Measurements from ENCODE around the gene C1QTNF5.
"Not testable (repeated sequence)": the region's sequence is repeated elsewhere in the genome, so short reads cannot be mapped to it uniquely, and the experiment has no call there.

The C1QTNF5 gene

DNA sequence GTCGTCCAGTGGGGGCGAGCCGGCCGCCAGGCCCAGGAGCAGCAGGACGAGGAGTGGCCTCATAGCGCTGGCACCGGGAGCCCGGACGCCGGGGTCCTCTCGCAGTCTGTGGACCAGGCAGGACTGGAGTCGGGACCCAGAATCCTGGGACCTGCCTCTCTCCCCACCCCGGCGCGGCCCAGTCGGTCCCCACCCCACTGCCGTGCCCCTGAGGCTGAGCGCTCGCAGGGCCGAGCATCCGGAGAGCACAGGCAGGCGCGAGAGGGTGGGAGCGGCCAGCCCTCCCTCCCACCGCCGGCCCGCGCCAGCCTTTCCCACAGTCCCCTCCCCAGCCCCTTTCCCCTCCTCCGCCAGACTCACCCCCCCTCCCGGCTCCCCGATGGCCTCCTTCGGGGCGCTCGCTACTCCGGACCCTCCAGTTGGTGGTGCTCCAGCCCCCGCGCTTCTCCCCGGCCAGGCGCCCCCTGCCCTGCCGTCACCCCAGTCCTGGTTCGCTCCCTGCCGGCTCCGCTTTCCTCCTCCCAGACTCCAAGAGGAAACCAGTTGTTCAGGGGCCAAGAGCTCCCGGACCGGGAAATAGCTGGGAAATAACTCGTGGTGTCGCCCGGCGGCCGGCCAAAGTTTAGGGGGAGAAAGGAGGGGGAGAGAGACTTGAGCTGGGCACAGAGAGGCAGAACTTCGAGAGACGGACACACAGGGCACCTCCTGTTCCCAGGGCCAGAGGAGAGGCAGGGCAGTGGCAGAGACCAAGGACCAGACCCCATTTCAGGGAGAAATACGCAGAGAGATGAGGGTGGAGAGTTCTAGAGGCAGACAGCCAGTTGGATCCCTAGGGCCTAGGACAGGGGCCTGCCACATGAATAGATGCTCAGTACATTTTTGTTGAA, at the start of gene C1QTNF5:
Gene C1QTNF5 (minus strand): TSS at position 549 of the 887 bp plus-strand sequence. CDS start 486 bp downstream, at position 63.
- DNase-seq: peak in 38 of 56 donors; percentile 43 to 79 (median 66)

DNA sequence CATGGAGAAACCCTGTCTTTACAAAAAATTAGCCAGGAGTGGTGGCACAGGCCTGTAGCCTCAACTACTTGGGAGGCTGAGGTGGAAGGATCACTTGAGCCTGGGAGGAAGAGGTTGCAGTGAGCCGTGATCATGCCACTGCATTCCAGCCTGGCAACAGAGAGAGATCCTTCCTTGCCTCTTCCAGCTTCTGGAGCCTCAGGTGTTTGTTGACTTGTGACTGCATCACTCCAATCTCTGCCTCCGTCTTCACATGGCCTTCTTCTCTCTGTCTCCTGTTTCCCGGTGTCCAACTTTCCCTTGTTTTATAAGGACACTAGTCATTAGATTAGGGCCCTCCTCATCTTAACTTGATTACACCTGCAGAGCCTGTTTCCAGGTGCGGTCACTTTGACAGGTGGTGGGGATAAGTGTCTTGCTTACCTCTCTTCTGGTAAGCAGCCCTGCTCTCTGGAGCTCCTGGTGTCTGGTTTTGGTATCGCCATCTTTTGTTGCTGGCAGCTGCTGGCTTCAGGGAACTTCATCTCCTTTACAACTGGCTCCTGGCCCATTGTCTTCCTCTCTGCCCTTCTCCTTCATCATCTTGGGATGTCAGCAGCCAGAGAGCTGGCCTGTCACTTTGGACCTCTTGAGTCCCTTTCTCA, 49.0 kb upstream of the C1QTNF5 start:
- DNase-seq: no peak

DNA sequence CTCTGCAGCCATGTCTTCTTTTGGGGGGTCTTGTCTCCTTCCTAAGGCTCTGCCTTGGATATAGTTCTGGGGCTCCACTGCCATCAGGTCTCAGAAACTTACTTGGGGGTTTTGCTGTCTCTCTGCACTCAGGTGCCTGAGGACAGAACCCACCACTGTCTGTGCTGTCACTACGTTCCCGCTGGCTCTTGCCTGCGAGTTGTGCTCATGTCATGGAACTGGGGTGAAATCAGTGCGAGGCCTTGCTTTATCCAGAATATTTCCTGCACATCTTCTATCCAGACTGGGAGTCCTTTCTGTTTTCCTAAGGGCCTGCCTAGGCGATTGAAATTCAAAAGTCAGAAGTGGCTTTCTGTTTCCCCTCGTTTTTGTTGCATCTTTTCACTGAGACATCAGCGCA, 47.4 kb upstream of the C1QTNF5 start:
- DNase-seq: no peak

DNA sequence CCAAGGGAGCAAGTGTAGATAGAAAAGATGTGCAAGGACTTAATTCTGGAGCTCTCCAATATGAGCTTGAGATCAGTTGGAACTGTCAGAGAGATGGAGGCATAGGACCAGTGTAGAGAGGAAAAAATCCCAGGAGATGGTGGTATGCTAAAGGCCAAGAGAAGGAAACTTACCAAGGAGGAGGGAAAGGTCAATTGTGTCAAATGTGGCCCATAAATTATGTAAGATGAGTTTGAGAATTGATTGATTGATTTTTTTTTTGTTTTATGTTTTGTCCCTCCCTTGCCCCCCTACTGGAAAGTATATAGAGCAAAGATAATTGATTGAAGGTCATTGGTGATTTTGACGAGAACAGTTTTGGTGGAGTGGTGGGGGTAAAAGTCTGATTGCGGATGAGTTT, 43.6 kb upstream of the C1QTNF5 start:
- DNase-seq: no peak

GRCh38 chr11:119382513-119382912, 41.8 kb upstream of the C1QTNF5 start:
- not testable (repeated sequence) for DNase-seq

GRCh38 chr11:119382101-119382500, 41.4 kb upstream of the C1QTNF5 start:
- no peak for DNase-seq

GRCh38 chr11:119381181-119381988, 40.7 kb upstream of the C1QTNF5 start, which contains the start of gene USP2:
USP2 (minus strand) TSS chr11:119381690; CDS start chr11:119373480, 8,210 bp downstream.
- DNase-seq: peak in 55 of 56 donors; percentile 81 to 99 (median 96)

DNA sequence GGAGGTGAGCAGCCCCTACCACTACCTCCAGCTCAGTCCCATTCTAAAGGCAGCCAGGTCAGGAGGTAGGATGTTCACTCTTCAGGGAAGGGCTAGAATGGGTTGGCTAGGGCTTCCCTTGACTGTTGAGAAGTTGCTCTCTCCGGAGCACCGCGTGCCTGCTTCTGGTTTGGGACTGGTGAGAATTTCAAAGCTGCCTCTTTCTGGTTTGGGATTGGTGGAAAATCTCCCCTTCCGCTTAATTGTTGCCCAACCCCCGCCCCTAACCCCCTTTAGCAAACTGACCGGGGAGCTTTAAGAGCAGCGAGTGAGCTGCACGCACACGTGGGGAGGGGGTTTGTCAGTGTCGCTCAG, 40.1 kb upstream of the C1QTNF5 start:
- DNase-seq: no peak

DNA sequence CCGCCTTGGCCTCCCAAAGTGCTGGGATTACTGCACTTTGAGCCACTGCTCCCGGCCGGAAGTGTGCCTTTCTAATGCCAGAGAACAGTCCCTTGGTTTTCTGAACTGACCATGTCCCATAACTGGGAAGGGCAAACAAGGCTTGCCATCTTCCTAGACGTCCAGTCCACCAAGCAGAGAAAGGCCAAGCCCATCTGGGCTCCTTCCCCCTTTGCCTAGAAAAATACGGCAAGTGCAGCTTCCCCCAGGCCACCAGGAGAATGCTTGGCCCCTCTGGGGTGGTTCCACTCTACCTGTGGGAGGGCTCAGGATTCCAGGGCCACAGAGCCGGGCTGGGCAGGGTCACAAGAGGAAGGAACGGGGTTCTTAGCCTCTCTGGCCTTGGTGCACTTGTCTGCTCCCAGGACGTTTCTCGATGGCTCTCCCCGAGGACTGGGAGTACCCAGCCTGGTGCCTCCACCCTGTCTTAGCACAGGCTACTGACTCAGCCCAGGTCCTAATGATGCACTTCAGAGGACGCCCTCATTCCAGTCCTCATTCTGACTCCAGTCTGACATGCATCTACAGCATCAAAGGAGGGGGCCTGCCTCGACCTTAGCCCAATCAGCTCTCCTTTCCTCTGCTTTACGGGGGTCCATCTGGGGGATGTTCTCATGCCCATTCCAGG, 39.6 kb upstream of the C1QTNF5 start:
- DNase-seq: no peak

GRCh38 chr11:119378851-119379465, 38.3 kb upstream of the C1QTNF5 start:
- DNase-seq: no peak

GRCh38 chr11:119377961-119378667, 37.4 kb upstream of the C1QTNF5 start:
- no peak for DNase-seq

GRCh38 chr11:119377112-119377901, 36.6 kb upstream of the C1QTNF5 start:
- DNase-seq: peak in 1 of 56 donors; percentile 42

GRCh38 chr11:119376197-119376847, 35.6 kb upstream of the C1QTNF5 start:
- DNase-seq: peak in 55 of 56 donors; percentile 68 to 97 (median 91)

DNA sequence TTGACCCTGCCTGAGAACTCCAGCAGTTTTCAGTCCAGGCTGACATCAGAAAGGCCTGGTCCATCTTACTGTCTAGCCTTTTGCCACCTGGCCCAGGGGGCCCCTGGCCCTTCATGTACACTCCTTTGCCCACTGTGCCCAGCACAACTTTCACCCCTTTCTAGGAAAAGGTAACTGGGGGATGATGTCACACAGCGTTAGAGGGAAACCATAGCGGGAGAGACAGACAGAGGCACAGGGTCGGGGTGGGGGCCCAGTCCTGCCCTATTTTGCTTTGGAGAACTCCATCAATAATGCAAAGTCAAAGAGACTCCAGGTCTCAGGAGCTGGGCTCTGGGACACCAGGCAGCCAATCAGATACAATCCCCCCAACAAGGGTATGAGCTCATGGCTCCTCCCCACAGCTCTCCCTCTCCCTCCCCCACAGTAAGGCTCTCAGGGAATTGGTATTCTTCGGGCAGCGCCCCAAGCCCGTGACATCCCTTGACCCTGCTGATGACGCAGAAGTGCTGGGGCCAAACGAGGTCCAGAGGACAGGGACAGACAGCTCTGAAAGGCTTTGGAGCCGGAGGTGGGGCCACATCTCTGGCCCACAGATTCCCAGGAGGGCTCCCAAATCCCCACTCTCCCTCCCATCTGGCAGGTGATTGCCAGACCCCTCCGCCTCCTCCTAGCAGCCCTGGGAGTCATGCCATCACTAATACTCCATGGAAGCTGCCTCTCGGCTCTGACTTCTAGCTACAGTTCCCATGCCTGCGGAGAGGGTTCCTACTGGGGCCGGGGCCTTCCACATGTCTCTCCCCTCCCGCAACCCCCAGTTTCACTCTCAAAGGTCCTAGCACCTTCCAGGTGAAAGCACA, 34.9 kb upstream of the C1QTNF5 start:
- peak in 50 of 56 donors; percentile 56 to 92 (median 79) for DNase-seq

- DNase-seq: peak in 34 of 56 donors; percentile 43 to 84 (median 70)
These were observed 34.1 kb upstream of the C1QTNF5 start for GRCh38 chr11:119374632-119375336.

- peak in 49 of 56 donors; percentile 37 to 91 (median 72) for DNase-seq
These were observed 33.4 kb upstream of the C1QTNF5 start for GRCh38 chr11:119373921-119374631.
